Activated CD4-positive, alpha-beta T cell treated with anti-CD3 and anti-CD28 coated beads, Interleukin-2, amount 50 U/mL, for 4 hours (primary cell): ENCODE results near the gene MATN4.

Source experiments
- DNase-seq, 2 experiments: peaks; one replicate each; pipeline ENCODE4 v3.0.0-alpha.2; 2020

Gene MATN4

GRCh38 chr20:45340951-45341350, 32.9 kb upstream of the MATN4 start:
- no peak for DNase-seq

GRCh38 chr20:45340236-45340847, 32.2 kb upstream of the MATN4 start:
- no peak for DNase-seq

- no peak for DNase-seq
Observed at GRCh38 chr20:45339799-45340198, 31.7 kb upstream of the MATN4 start.

- no peak for DNase-seq
Observed at GRCh38 chr20:45339084-45339483, 31.0 kb upstream of the MATN4 start.

- no peak for DNase-seq
Observed at GRCh38 chr20:45338121-45339030, 30.3 kb upstream of the MATN4 start.

- DNase-seq = no peak
Observed at GRCh38 chr20:45337367-45338120, 29.4 kb upstream of the MATN4 start.

- DNase-seq = no peak
Observed at GRCh38 chr20:45336530-45337366, 28.6 kb upstream of the MATN4 start.

GRCh38 chr20:45330476-45330875, 22.4 kb upstream of the MATN4 start:
- no peak for DNase-seq

- DNase-seq = no peak
Observed at GRCh38 chr20:45329497-45330319, 21.6 kb upstream of the MATN4 start.

- DNase-seq = no peak
Observed at GRCh38 chr20:45328451-45328850, 20.4 kb upstream of the MATN4 start.

- DNase-seq = no peak
Observed at GRCh38 chr20:45325371-45325770, 17.3 kb upstream of the MATN4 start.

- DNase-seq = no peak
Observed at GRCh38 chr20:45323731-45324130, 15.6 kb upstream of the MATN4 start.

- DNase-seq = no peak
Observed at GRCh38 chr20:45322952-45323383, 14.9 kb upstream of the MATN4 start.

GRCh38 chr20:45320948-45321595, 13.0 kb upstream of the MATN4 start:
- no peak for DNase-seq

GRCh38 chr20:45318948-45319347, 10.8 kb upstream of the MATN4 start:
- no peak for DNase-seq

GRCh38 chr20:45318386-45318939, 10.4 kb upstream of the MATN4 start:
- no peak for DNase-seq

GRCh38 chr20:45317826-45318225, 9.7 kb upstream of the MATN4 start:
- DNase-seq = no peak

- no peak for DNase-seq
Observed at GRCh38 chr20:45316150-45317080, 8.3 kb upstream of the MATN4 start.

GRCh38 chr20:45315672-45316071, 7.6 kb upstream of the MATN4 start:
- no peak for DNase-seq

GRCh38 chr20:45313943-45314342, 5.8 kb upstream of the MATN4 start:
- no peak for DNase-seq
